ENCODE measurements around the gene CMSS1.

CMSS1 gene

DNA sequence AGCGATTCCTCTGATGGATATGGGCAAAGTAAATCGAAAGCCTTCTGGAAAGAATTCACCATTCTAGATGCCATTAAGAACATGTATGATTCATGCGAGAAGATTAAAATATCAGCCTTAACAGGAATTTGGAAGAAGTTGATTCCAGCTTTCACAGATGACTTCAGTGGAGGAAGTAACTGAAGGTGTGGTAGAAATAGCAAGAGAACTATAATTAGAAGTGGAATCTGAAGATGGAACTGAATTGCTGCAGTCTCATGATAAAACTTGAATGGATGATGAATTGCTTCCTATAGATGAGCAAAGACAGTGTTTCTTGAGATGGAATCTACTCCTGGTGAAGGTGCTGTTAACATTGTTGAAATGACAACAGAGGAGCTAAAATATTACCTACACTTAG lies 413.0 kb downstream of the CMSS1 start:
- no peak for DNase-seq (ENCODE audit: low spot score)
